ENCODE results near the gene RAVER1. TPM values are rescaled to one million over a fixed set of nuclear protein-coding genes. Genes with fewer than 3 reads are reported as not detected.
A peak's percentile ranks its signal among the peaks of the same experiment; 100 is the strongest.

The RAVER1 gene
- total and polyA plus RNA-seq, 9 donors, result 1.3 to 50.7 (median 32.3) TPM

GRCh38 chr19:10334588-10335351 lies 1.4 kb upstream of the RAVER1 start:
- intact Hi-C loops (cut with DNase I), result loop anchor here in 1 of 4 donors (5.0 kb wide), 1 partner anchor 48 kb away; the partner anchor contains the start of gene TYK2
- Histone ChIP-seq H3K4me3 (peak overlapping the region; percentile 91), H3K9me3 (no peaks in the 10 kb centered on the region), H3K4me1 (ENCODE audit: insufficient read depth) (peaks cover 12% of the 10 kb centered on the region), H3K27ac (peak overlapping the region in 1 of 2 donors; percentile 63), H3K27me3 (no peaks in the 10 kb centered on the region), H3K36me3 (no peaks in the 10 kb centered on the region)
- TF ChIP-seq CTCF (IDR thresholded peaks at IDR 0.05) (no peak), POLR2A (IDR thresholded peaks at IDR 0.05) (no peak), EP300 (IDR thresholded peaks at IDR 0.05) (no peak)
- WGBS, 3 donors, result 1 to 4% (median 3%) methylated on average over 48 to 59 of the region's 59 CpGs
- DNase-seq, result peak; percentile 94 to 98 (median 97)

DNA sequence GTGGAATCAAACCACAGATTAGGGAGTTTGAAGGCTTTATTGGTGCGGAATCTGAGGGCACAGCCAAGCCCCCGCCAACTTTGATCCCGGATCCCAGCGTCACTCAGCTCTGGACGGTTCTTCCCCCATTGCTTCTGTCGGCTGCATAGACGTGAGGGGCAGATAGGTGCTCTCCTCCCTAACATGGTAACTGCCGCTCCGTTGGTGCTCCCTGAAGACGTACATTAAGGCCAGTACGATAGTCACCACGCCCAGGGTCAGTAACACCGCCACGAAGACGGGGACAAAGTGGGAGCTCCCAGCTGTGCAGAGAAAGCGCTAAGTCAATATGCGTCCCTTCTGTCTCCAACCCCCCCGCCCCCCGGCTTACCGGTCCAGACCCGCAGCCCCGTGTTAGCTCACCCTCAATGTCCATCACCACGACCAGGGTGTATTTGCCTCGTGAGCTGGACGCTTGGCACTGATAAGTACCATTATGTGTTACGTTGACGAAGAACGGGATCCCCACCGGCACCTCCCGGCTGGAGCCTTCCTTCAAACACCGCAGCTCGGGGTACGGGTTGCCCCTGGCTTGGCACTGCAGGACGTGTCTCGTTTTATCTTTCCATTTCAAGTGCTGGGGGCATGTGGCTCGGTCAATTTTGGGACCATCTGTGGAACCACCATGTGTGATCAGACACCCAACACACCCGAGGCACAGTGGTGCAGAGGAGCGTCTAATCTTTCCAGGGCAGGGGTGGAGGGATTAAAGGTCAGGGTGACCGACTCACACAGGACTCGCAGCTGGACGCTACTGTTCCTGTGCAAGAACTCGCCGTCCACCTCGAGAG lies 644 bp upstream of the RAVER1 start:
- no peaks in the 10 kb centered on the region for H3K9me3 ChIP-seq
- WGBS, 3 donors, result 0 to 10% (median 2%) methylated on average over 36 to 44 of the region's 44 CpGs
- H3K4me1 ChIP-seq (ENCODE audit: insufficient read depth), result peaks cover 12% of the 10 kb centered on the region
- H3K27ac ChIP-seq, result peak overlapping the region in 1 of 2 donors; percentile 89
- peak in 1 of 5 donors; percentile 53 for DNase-seq
- no peaks in the 10 kb centered on the region for H3K36me3 ChIP-seq
- intact Hi-C loops (cut with DNase I), result loop anchor here in 1 of 4 donors (5.0 kb wide), 1 partner anchor 48 kb away; the partner anchor contains the start of gene TYK2
- H3K27me3 ChIP-seq, result no peaks in the 10 kb centered on the region
- H3K4me3 ChIP-seq, result peak overlapping the region; percentile 91
- TF ChIP-seq CTCF (IDR thresholded peaks at IDR 0.05), result no peak
- TF ChIP-seq EP300 (IDR thresholded peaks at IDR 0.05), result no peak
- TF ChIP-seq POLR2A (IDR thresholded peaks at IDR 0.05), result no peak

DNA sequence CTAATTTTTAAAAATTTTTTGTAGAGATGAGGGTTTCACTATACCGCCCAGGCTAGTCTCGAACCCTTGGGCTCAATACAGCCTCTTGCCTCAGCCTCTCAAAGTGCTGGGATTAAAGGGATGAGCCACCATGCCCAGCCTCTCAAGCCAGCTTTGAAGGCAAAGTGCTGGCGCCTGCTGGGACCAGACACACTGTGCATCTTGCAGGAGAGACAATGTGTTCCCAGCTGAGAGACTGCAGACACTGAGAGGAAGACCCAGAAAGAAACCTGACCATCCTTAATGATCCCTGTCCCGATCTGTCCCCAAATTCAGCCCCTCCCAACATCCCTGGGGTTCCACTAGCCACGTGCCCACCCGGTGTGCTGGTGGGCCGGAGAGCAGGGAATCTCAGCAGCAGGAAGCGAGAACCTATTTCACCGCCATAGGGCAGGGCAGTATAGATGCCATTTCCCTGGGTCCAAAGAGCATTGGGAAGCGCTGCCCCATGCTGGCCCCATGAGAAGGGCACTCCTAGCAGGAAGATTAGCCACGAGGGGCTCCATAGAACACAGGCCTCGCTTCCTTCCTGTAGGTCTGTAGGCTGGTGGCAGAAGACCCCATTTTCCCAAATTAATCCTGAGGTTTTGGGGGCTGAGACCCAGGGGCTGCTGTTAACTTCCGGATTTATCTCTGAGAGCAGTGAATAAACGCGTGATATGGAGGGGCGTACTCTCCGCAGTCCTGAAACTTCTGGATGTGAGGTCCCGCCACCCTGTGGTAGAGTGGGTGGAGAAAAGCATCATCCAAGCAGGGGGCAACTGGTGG lies 968 bp downstream of the RAVER1 start:
- Histone ChIP-seq H3K36me3 (no peaks in the 10 kb centered on the region), H3K27me3 (no peaks in the 10 kb centered on the region), H3K4me1 (ENCODE audit: insufficient read depth) (peaks cover 12% of the 10 kb centered on the region), H3K4me3 (peak overlapping the region; percentile 91), H3K27ac (peak overlapping the region; percentile 78 to 89), H3K9me3 (no peaks in the 10 kb centered on the region)
- 22 to 26% (median 25%) methylated on average over 18 of the region's 18 CpGs for WGBS, 3 donors
- no peak for DNase-seq
- intact Hi-C loops (cut with DNase I), result loop anchor here in 1 of 4 donors (5.0 kb wide), 1 partner anchor 50 kb away; the partner anchor contains the start of gene TYK2
- TF ChIP-seq CTCF (IDR thresholded peaks at IDR 0.05), result no peak
- TF ChIP-seq POLR2A (IDR thresholded peaks at IDR 0.05), result no peak
- TF ChIP-seq EP300 (IDR thresholded peaks at IDR 0.05), result no peak

- Histone ChIP-seq H3K9me3 (no peaks in the 10 kb centered on the region), H3K27me3 (no peaks in the 10 kb centered on the region), H3K27ac (no peak overlapping the region), H3K4me1 (ENCODE audit: insufficient read depth) (peaks cover 10% of the 10 kb centered on the region), H3K36me3 (no peaks in the 10 kb centered on the region), H3K4me3 (no peak overlapping the region)
- intact Hi-C loops (cut with DNase I), result no loop called here
- WGBS, 3 donors, result 90 to 92% (median 92%) methylated on average over 13 of the region's 13 CpGs
- no peak for TF ChIP-seq EP300 (IDR thresholded peaks at IDR 0.05)
- no peak for TF ChIP-seq POLR2A (IDR thresholded peaks at IDR 0.05)
- no peak for TF ChIP-seq CTCF (IDR thresholded peaks at IDR 0.05)
- DNase-seq, result no peak
Observed at GRCh38 chr19:10329555-10329954, 3.8 kb downstream of the RAVER1 start.

Data from ovary (tissue), 9 donors.